ENCODE measurements around the gene GARS1.
"Not testable (repeated sequence)": the region's sequence is repeated elsewhere in the genome, so short reads cannot be mapped to it uniquely, and the experiment has no call there.

Gene GARS1

GRCh38 chr7:30630986-30631385 is 36.3 kb downstream of the GARS1 start:
- no peak for DNase-seq (ENCODE audit: low spot score)

GRCh38 chr7:30633223-30633622 is 38.5 kb downstream of the GARS1 start:
- DNase-seq (ENCODE audit: low spot score): no peak

GRCh38 chr7:30634193-30634626 is 39.5 kb downstream of the GARS1 start:
- DNase-seq (ENCODE audit: low spot score): no peak

- no peak for DNase-seq (ENCODE audit: low spot score)
Measured at GRCh38 chr7:30634634-30635201, 40.0 kb downstream of the GARS1 start.

GRCh38 chr7:30635798-30636197 is 41.1 kb downstream of the GARS1 start:
- no peak for DNase-seq (ENCODE audit: low spot score)

GRCh38 chr7:30642322-30642721 is 47.6 kb downstream of the GARS1 start:
- not testable (repeated sequence) for DNase-seq (ENCODE audit: low spot score)

GRCh38 chr7:30642789-30643188 is 48.1 kb downstream of the GARS1 start:
- no peak for DNase-seq (ENCODE audit: low spot score)

- no peak for DNase-seq (ENCODE audit: low spot score)
Measured at GRCh38 chr7:30644286-30644955, 49.7 kb downstream of the GARS1 start.

GRCh38 chr7:30645661-30646060 is 51.0 kb downstream of the GARS1 start:
- DNase-seq (ENCODE audit: low spot score): no peak

- DNase-seq (ENCODE audit: low spot score): no peak
Measured at GRCh38 chr7:30646154-30646553, 51.5 kb downstream of the GARS1 start.

GRCh38 chr7:30647589-30648364 is 53.1 kb downstream of the GARS1 start:
- no peak for DNase-seq (ENCODE audit: low spot score)

GRCh38 chr7:30648744-30649540 is 54.3 kb downstream of the GARS1 start:
- no peak for DNase-seq (ENCODE audit: low spot score)

- no peak for DNase-seq (ENCODE audit: low spot score)
Measured at GRCh38 chr7:30649717-30650420, 55.2 kb downstream of the GARS1 start.

- DNase-seq (ENCODE audit: low spot score): no peak
Measured at GRCh38 chr7:30650421-30650808, 55.7 kb downstream of the GARS1 start.

- DNase-seq (ENCODE audit: low spot score): no peak
Measured at GRCh38 chr7:30652132-30652531, 57.5 kb downstream of the GARS1 start.

GRCh38 chr7:30652698-30653641 is 58.3 kb downstream of the GARS1 start:
- DNase-seq (ENCODE audit: low spot score): no peak

- DNase-seq (ENCODE audit: low spot score): no peak
Measured at GRCh38 chr7:30654296-30655090, 59.8 kb downstream of the GARS1 start.

GRCh38 chr7:30655096-30655970 is 60.7 kb downstream of the GARS1 start:
- DNase-seq (ENCODE audit: low spot score): no peak
